Daoy (cell line): ENCODE data around the gene SIK3. TPM values are rescaled to one million over a fixed set of nuclear protein-coding genes. Genes with fewer than 3 reads are reported as not detected.
"Not testable (repeated sequence)": the region's sequence is repeated elsewhere in the genome, so short reads cannot be mapped to it uniquely, and the experiment has no call there.

Source experiments
- DNase-seq: peaks from one replicate; pipeline ENCODE4 v3.0.0-alpha.2; 2015; ENCODE audit warnings: low read depth
- total RNA-seq: library from RNA; depleted of rRNA; stranded (reverse); fragments of >200 nt; shearing (Covaris generic); gene quantifications from 2 replicates; pipeline ENCODE4 v1.2.3, GENCODE V29; 2014

Gene SIK3
- total RNA-seq, 1 experiment from 2014 or later: 8.2 TPM

DNA sequence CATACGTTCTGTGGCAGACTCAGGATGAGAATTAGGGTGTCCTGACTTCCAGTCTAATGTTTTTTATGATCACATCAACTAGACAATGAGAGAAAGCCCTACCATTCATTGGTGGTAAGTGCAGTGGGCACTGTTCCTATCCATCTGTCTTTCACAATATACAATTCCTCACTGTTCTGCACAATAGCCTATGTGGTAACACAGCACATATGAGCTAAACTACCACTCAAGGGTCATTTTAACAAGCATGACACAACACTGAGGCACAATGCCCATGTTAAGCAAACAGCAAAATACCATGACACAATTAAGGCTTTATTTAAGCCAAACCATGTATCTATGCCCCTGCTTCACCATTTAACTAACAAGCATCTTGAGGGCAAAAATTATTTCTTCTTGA lies 52.3 kb downstream of the SIK3 start:
- no peak for DNase-seq

- peak; percentile 55 for DNase-seq
Observed at GRCh38 chr11:117045196-117045595, 53.0 kb downstream of the SIK3 start.

GRCh38 chr11:117044287-117045035 lies 53.8 kb downstream of the SIK3 start:
- no peak for DNase-seq

- DNase-seq: no peak
Observed at GRCh38 chr11:117042689-117043088, 55.5 kb downstream of the SIK3 start.

GRCh38 chr11:117039900-117040299 lies 58.3 kb downstream of the SIK3 start:
- DNase-seq: peak; percentile 50

DNA sequence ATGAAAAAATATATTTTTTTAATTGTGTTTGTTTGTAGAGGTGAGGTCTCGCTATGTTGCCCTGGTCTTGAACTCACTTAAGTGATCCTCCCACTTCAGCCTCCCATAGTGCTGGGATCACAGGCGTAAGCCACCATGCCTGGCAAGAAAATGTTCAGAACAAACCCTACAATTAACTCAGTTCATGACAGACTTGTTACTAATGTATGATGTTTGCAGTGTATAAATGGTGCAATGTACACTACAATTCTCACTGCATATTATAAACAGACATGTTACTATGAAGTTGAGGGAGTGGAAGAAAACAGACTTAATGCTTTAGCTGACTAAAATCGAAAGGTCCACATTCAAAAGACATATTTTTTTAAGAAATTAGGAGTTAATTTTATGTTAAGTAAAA lies 59.0 kb downstream of the SIK3 start:
- DNase-seq: no peak

DNA sequence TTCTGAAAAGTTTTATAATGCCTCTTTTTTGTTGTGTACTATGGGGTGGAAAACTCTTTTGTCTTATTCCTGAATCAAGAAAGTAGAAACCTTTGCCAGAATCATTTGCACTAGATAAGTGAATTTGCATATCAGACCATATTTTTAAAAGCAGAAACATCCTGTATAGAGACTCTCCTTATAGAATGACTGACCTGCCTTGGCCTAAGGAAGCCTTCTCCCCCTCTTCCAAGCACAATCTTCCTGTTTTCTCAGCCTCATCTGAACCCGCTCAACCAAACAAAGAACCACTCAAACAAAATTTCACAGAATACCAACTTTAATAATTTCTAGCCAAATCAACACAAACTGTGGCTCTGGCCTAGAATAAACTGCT lies 60.3 kb downstream of the SIK3 start:
- DNase-seq: no peak

DNA sequence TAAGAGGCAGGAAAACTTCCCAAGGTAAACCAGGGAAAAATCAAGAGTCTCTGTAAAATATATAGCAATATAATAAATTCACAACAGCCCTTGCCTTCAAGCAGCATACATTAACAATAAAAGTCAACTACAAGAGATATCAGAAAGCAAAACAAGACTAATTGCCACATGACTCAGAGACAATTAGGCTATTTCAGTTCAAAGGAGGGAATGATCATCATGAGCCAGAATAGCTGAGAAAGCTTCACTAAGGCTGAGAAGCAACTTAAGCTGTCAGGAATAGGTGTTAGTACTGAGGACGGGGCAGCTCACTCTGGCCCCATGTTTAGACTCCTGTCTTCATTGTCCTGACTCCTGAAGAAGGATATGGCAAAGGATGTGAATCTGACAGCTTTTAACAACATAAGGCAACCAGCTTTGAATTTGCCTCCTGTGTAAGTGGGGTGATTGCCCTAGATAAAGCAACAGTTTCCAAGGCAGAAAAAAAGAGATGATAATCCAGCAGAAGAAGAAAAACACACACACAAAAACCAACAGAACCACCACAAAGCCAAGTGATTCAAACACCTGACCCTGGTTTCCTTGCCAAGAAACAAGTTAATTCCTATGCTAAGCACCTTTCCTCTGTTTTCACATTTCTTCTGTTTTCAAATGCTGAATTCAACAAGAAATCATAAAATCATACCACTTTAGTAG lies 60.8 kb downstream of the SIK3 start:
- peak; percentile 20 for DNase-seq

DNA sequence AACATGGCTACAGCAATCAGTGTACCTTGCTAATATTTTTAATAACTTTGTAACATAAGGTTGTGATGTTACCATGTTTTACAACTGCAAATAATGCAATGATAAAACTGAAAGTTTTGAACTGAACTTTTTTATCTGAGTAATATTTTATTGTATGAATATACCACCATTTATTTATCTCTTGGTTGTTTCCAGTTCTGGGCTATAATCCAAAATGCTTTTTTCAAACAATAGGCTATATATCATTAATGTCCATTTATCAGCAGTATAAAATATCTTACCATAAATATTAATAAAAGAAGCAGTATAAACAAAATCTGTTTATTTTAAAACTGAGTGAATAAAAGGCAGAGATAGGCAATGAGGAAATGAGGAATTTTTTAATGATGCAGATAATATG lies 63.3 kb downstream of the SIK3 start:
- DNase-seq: no peak

DNA sequence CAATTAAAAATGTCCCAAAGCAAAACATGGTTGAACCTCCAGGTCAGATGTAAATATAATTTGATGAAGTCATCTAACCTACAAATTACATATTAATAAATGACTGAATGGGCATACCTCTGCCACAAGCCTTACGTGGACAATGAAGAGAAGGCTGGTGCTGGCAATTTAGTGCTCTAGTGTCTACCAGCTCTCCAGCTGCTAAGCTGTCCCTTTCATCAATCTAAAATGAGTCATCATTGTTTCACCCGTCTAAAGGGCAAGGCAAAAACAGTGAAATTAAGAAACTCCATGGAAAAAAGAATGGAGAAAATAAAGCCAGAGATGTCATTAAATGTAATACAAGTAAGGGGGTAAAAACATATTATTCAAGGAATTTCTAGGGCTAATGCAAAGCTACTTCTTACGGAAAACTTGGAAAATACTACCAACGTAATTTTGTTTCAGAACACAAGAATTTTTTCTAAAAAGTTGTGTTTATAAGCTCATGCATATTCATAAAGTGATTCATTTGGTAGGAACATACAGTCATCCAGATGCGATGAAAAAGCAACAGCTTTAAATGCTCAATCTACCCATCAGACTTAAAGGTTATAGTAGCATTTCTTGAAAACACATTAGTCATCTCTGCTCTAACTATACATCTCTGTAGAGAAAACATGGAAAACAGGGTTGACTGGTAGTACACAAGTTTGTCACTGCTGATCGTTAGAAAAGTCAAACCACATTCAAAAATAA lies 71.5 kb downstream of the SIK3 start:
- no peak for DNase-seq

DNA sequence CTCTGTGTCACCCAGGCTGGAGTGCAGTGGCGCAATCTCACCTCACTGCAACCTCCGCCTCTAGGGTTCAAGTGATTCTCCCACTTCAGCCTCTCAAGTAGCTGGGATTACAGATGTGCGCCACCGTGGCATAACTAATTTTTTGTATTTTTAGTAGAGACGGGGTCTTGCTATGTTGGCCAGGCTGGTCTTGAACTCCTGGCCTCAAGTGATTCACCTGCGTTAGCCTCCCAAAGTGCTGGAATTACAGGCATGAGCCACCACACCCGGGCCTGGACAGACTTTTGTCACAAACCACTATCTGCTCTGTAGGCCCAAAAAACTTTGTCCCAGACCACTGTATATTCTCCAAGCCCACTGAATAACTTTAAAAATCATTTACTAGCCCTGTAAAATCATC lies 74.5 kb downstream of the SIK3 start:
- not testable (repeated sequence) for DNase-seq

GRCh38 chr11:117023178-117023577 lies 75.0 kb downstream of the SIK3 start:
- no peak for DNase-seq

GRCh38 chr11:117022526-117022925 lies 75.7 kb downstream of the SIK3 start:
- no peak for DNase-seq

DNA sequence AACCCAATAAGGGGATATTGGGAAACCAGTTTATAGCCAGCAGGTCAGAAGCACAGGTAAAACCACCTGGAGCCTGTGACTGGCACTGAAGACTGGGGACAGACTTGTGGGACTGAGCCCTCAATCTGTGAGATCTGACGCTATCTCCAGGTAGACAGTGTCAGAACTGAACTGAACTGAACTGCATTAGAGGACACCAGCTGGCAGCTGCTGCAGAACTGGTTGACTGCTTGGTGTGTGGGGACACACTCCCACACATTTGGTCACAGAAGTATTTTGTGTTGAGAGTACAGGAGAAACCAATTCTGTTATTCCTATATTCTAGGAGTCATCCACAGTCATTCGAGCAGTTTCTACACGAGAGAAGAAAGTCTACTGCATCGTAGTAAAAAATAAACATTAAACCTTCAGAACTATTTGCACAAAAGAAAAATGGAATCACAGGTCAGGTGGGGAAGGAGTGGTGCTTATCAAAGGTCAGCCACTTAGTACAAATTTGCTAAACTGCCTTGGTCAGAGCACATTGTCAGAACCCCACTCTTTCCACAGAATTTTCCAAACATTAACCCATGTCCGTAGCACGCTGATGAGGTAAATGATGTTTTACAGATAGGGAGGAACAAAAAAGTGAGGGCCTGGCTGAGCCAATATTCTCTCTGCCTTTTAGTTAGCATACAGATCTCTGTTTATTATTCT lies 77.2 kb downstream of the SIK3 start:
- DNase-seq: no peak

- no peak for DNase-seq
Observed at GRCh38 chr11:117020287-117020686, 77.9 kb downstream of the SIK3 start.

DNA sequence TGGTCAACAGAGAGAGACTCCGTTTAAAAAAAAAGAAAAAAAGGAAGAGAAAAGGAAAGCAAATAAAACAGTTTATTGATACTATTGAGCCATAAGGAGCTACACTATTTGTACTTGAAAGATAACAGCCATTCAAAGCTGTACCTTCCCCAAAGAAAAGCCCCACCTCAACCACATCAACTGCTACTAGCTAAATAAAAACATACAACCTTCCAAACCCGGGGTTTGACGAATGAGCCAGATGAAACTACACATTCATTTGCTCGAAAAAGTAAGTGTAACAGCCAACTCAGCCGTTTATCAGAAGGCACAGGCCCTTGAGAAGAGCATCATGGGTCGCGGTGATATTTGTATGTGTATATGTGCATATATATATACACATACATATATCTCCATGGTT lies 78.4 kb downstream of the SIK3 start:
- DNase-seq: no peak

DNA sequence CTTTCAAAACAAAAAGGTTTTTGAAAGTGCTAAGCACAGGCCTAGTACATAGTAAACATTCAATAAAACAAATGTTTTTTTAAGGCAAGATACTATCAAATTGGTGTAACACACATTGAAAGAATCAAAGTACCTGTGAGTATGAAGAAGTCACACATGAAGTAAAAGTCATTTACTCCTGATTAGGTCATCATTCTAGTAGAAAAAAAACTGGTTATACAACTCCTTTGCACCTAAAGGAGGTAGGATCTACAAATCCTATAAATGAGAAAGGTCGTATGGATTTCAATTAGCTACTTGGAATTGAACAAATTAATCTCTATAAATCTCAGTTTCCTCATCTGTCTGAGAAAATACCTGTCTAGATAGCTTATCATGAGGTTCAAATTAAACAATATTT lies 80.8 kb downstream of the SIK3 start:
- DNase-seq: no peak

GRCh38 chr11:117016747-117017146 lies 81.5 kb downstream of the SIK3 start:
- DNase-seq: no peak

- DNase-seq: no peak
Observed at GRCh38 chr11:117016246-117016645, 82.0 kb downstream of the SIK3 start.

- DNase-seq: peak; percentile 70
Observed at GRCh38 chr11:117011541-117011898, 86.7 kb downstream of the SIK3 start.

GRCh38 chr11:117010808-117011540 lies 87.3 kb downstream of the SIK3 start:
- DNase-seq: peak; percentile 66
